Measurements from ENCODE around the gene NOS1AP.
"Not testable (repeated sequence)": the region's sequence is repeated elsewhere in the genome, so short reads cannot be mapped to it uniquely, and the experiment has no call there.

The NOS1AP gene

DNA sequence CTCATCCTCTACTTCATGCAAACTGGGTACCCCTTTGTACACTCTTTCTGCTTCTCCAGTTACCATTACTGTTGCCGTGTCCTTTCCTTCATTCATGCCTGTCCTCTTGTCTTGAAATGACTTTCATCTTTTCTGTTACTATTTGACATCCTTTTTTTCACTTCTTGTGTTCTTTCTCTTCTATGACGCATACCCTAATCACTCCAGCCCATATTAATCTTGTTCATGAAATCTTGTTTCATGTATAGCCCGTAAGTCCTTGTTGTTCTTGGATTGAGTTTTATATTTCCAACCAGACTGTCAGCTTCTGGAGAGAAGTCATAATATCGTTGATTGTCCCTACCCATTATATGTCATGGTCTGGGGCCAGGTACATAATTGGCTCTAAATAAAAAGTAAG lies 126.1 kb downstream of the NOS1AP start:
- DNase-seq (ENCODE audit: low spot score) = no peak

DNA sequence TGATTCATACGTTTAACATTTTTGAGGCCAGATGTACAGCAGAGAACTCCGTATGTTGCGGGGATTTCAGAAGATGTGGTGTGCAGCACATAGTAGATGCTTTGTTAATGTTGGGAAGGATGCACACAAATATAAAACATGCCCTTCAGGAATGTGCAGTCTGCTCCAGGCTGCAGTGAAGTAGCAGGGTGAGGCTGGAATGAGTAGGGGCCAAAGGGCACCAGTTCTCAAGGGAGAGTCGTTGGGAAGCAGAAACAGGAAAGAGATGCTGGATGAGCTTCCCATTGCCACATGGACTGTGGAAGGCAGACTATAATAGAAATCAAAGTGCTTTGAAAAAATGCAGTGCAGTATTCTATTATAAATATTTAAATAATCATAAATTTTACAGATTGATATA lies 126.9 kb downstream of the NOS1AP start:
- no peak for DNase-seq (ENCODE audit: low spot score)

DNA sequence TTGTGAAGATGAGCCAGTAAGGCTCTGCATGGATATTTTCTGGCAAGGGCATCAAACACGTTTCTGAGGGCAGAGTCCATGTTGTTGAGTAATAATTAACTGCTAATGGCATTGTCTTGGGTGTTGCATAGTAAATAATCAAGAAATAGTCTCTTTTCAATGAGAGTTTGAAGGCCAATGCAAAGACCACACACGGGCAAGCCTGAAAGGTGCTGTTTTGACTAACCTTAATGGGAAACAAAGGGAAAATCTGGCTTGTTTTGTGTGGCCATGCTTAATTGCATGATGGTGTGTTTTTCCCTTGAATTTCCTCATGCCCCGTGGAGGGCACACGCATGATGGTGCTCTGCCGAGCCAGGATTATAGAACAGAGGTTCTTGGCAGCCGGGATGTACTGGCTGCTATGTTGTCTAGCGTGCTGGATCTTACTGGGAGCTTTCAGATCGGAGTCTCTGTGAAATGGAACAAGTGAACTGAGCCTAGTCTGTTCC lies 127.6 kb downstream of the NOS1AP start:
- DNase-seq (ENCODE audit: low spot score) = no peak

DNA sequence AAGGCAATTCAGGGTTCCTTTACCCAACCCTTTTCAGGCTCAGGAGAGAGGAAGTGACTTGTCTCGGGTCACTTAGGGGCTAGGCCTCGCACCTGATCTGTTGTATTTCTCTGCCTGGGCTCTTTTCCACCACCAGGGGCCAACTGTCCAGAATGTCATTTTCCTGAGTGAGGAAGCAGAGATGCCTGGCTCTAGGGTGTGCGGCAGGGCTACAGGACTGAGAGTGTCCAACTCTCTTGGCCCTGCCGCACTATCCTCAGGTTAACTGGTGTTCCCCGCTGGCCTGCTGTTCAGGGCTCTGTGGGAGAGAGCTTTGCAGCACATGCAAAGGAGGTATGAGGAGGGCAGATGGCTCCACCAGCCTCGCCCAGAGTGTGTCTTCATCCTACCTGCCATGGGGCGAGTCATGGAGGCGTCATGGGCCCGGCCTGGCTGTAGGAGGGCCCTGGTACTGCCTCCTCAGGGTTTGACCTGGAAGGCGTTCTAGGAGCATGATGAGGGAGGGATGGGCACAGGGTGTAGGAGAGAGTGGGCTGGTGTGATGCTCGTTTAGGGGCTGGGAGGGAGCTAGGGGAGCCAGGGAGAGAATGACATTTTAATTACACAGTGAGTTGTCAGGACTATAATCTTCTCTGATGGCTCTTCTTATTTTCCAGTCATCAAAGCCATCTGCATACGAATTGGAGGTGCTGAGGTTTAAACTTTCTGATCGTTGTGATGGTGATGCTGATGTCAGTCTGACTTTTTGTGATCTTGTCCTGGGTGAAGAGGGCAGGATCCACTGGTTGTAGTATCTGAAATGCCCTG lies 128.3 kb downstream of the NOS1AP start:
- no peak for DNase-seq (ENCODE audit: low spot score)

DNA sequence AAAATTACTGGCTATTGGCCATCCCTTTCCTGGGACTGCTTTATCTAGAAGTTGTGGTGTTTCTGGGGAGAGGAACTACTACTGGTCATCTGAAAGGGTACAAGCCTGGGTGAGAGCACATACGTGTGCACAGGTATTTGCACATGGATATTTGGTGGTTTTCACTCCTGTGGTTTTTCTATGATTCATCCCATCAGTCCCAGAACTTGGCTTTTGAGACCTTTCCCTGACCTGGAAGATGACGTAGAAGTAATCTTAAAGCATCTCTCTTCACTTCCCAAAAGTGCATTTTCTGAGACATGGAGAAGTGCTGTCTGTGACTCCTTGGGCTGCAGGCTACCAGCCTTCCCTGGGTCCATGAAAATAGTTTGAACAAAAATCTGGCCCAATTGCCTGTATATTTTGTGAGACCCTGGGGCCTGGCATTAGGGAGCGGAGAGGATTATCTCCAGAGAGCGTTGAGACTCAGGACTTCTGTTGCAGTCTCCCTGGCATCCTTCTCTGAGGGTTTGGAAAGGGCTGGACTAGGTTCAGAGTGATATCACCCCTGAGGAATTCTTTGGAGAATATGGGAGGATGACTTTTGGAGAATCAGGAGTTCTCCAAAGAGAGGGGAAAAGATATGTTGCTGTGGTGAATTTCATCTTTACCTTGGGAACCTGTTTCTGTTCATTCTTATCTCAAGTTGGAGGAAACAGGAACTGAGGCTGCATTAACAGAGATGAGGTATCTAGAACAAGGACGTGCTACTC lies 130.8 kb downstream of the NOS1AP start:
- DNase-seq (ENCODE audit: low spot score) = no peak

DNA sequence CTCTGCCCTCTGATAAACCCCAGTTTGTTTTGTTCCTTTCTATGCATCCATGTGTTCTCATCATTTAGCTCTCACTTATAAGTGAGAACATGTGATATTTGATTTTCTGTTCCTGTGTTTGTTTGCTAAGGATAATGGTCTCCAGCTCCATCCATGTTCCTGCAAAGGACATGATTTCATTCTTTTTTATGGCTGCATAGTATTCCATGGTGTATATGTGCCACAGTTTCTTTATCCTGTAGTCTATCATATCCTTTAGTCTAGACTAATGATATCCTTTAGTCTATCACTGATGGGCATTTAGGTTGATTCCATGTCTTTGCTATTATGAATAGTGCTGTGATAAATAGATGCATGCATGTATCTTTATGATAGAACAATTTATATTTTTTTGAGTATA lies 131.6 kb downstream of the NOS1AP start:
- not testable (repeated sequence) for DNase-seq (ENCODE audit: low spot score)

DNA sequence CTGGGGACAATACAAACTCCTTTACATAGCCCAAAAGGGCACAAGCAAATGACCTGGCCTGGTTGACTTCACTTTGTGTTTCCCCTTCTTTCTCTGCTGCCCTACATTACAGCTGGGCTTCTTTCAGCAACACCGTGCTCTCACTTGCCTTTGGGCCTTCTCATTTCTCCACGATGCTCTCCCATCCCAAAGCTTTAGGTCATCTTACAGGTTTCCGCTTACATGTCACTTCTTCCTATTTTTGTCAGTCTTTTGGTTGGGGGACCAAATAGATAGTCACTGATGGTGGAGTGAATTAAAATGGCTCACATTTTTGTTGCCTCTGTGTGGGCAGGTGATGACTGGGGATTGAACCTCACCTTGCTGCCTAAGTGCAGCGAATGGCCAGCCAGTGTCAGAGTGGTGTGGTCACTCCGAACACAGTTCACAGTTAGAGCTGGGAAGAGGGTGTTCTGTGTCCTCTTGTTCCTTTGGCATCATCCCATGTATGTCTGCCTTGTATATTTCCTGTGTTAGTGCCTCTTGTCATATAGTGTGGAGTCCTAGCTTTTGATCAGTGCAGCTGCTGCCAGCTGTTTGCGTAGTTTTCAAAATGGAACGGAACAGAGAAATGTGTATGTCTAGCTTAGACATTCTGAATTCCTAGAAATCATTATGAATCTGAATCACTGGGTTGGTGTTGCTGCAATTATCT lies 134.8 kb downstream of the NOS1AP start:
- no peak for DNase-seq (ENCODE audit: low spot score)

DNA sequence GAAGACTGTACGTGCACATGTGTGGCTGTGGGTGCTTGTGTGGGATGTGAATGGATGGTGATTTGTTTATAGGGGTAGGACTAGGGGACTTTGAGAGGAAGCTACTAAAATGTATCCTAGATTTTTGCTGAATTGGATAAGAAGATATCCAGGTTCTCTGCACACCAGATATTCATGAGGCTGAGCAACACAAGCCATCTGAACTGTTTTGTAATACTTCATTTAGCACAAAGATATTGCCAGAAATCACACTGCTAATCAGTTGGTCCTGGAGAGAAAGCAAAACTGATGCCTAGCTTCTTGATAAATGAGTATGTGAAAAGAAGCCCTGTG lies 135.3 kb downstream of the NOS1AP start:
- no peak for DNase-seq (ENCODE audit: low spot score)

DNA sequence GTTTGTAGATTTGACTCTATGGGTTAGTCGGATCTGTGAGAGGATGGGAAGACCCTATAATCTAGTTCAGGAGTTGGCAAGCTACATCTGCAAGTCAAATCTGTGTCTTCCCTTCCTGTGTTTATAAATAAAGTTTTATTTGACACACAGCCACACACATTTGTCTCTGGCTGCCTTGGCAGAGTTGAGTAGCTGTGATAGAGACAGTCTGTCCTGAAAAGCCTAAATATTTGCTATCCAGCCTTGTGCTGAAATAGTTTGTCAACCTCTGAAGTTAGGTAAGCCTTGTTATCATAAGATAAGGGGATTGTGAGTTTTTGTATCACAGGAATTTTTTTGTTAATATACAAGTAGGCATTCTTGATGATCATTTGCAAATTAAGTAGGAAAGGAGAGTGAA lies 136.8 kb downstream of the NOS1AP start:
- no peak for DNase-seq (ENCODE audit: low spot score)

DNA sequence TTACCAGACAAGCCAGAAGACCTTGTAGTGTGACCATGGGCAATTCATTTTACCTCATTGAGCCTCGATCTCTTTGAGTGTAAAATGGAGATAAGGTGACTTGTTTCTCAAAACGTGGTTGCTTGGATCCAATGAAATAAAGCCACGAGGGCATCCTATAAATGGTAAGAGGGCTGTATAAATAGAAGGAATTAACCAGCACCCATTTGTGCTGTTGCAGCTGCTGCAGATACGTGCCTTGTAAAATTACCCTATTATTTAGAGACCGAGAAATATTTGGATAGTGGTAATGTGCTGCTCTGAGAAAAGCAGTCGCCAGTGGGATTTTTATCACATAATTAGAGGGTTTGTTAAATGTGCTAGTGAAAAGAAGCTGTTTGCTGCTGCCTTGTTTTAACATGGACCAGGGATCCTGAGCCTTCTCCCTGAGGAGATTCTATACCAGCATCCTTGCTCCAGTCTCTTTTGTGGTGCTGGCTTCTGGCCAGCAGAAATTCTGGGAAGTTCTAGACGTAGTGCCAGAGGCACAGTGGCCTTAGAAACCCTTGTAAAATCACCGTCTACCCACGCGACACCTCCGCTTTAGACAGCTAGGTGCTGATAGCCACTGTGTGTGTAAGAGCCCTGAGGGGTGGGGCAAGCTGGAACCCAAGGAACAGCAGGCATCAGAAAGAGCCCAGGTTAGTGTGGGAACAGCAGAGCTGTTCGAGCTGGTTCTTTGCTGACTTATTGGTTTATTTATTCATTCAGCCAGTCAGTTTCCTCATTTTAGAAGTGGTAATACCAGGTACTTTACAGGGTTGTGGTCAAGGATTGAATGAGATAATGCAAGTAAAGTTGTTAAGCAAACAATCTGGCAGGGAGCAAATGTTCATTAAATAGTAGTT lies 137.5 kb downstream of the NOS1AP start:
- DNase-seq (ENCODE audit: low spot score) = no peak

DNA sequence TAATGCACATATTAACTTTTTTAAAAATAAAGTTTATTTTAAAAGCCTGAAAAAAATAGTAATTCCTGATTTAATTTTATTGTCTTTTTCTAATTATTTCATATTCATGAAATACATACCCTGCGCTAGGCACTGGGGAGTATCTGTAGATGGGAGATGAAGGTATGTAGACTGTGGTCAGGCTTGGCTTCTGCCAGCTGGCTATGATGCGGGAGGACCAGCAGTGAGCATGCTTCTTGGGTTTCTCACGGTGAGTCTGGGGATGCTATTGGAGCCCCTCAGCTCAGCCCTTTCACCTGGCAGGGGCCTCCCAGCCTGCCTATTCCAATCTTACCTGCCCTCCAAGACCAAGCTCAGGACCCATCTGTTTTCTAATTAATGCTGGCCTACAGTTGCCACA lies 138.4 kb downstream of the NOS1AP start:
- DNase-seq (ENCODE audit: low spot score) = no peak

DNA sequence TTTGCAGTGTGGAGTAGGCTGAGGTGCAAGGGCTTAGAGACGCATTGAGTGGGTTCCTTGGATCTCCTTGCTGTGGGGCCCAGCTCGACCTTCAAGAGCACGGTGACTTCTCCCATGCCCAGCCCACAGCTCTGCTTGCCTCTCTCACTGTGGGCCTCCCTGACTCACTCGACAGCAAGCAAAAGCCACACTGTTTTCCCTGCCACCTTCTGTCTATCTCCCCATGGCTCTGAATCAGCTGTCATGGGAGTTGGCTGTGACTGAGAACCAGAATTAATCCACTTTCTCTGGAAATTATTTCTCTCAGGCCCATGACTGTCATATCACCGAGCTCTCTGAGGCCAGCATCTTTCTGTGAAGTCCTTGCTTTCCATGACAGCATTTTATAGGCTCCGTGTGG lies 140.7 kb downstream of the NOS1AP start:
- DNase-seq (ENCODE audit: low spot score) = no peak

DNA sequence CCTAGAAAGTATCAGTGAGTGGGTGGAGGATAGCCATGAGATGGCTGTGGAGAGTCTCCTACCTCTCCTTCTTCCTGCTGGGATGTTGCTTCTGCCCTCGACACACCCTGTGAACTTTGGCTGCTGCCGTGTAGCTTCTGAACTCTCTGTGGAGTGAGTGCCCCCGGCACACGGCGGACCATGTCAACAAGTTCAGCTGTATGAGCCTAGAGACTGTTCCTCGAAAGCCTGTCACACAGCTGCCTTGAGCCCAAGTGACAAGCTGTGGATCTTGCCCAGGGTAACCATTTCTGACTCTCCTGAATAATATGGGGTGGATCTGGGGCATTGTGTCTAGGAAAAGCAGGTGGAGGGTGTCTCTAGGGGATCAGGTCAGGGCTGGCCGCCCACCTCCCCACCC lies 143.2 kb downstream of the NOS1AP start:
- no peak for DNase-seq (ENCODE audit: low spot score)

DNA sequence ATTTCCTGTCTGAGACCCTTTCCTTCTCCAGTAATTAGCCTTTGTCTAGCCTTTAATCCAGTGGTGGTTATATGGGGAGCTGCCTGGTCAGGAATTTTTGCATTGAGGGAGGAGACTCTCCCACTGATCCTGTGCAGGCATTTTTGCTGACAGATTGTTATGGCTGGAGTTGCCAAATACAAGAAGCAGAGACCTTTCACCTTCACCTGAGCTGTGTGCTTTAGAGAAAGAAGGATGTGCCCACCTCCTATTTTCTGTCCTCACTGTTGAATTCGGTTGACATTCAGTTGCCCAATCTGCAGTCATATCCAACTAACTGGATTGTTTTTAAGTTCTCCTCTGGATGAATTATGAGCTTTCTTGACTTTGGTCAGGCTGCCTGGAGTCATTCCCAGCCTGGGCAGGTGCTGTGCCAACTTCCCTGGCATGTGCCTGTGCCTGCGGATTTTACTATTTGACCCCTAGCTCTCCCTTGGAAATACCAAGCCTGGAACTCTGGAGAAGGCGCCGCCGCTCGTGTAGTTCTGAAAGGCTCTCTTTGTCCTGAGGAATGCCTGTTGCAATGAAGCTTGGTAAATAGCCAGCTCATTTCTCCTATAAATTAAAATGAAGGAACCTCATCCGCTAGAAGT lies 143.9 kb downstream of the NOS1AP start:
- no peak for DNase-seq (ENCODE audit: low spot score)

DNA sequence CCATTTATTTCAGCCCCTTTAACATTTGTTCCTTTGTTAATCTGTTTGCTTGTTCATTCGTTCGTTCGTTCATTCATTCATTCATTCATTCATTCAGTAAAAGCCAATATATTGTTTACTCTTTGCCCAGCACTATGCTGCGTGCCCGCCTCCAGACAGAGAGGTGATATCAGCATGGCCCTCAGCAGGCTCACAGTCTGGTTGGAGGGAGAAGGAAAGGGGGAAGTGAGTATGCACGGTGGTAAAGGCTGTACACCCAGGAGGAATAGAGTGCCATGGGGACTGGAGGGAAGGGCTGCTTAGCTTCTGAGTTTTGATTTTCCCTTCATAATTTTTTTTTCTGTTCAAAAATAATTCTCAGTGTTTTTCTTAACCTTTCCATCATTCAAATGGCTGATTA lies 144.7 kb downstream of the NOS1AP start:
- no peak for DNase-seq (ENCODE audit: low spot score)

DNA sequence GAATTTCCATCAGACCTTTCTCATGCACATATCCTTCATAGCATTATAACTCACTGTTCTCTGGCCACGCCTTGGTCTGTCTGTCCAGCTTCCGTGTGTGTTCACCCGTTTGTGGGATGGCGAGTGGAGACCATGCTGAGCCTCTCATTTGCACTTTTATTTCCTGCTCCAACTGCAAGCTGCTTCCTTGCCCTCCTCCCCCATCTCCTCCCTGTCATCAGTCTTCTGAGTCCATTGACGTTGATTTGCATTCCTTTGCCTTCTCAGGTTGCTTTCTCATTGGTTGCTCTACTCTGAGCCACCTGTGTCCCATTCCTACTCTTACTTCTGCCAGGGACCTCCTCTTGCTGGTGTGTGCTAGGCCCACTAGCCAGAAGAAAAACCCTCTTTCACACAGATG lies 146.4 kb downstream of the NOS1AP start:
- DNase-seq (ENCODE audit: low spot score) = no peak

DNA sequence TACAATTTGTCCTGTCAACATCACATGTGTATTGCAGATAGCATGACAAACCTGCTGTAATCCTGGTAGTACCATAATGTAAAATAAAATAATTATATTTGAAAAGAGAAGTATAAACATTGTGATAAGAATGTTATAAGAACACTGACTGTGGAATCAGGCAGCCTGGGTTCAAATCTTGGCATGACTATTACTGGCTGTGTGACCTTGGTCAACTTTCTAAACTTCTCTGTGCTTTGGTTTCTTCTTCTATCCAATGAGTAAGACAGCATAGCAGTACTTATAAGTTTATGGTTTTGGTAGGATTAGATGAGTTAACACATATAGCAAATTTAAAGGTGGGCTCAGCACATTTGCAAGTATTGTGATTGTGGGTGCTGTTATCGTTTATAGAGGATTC lies 147.1 kb downstream of the NOS1AP start:
- no peak for DNase-seq (ENCODE audit: low spot score)

DNA sequence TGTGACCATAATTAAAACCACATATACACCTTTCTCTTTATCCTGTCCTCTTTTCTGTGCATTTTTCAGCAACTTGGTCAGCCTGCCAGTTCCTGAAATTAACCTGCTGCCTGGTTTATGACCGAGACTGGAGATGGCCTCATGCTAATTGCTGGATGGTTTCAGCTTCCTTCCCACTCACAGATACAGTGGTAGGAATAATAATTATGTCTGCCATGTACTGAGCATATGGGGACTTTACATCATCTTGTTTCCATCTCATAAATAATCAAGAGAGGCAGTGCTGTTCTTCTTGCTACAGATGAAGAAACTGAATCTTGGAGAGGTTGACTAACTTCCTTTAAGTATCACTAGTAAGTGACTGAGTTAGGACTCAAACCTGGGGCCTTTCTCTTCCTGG lies 148.2 kb downstream of the NOS1AP start:
- no peak for DNase-seq (ENCODE audit: low spot score)

DNA sequence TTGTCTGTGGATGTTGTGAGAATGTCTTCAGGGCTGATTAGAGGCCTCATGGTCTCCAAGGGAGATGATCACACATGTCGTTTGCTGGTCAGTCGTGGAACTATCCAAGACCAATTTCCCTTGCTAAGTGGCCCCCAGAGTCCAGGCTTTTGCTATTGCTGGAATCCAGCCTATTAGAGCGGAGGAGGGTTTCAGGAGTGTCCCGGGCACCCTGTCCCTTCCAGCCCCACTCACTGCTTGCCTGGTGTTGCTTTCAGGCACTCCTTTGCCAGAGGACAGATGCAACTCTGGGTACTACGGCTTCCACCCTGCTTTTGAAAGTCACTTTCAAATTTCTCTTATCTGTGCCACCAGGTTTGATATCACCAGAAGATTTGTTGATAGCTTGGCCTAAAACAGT lies 149.1 kb downstream of the NOS1AP start:
- no peak for DNase-seq (ENCODE audit: low spot score)

DNA sequence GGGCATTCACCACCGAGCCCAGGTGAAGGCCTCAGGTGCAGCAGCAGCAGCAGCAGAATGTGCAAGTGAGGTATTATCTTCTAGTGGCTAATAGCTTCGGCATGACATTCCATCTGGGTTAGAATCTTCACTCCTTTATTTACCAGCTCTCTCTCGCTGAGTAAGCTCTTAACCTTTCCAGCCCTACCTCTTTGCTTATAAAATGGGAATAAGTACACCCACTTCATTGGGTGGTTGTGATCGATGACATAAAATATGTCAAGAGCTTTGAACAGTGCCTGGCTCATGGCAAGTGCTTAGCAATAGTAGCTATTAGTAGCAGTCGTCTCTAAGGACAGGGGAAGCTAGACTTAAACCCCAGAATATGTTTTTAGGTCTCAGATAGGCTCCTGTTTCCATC lies 149.5 kb downstream of the NOS1AP start:
- no peak for DNase-seq (ENCODE audit: low spot score)

DNA sequence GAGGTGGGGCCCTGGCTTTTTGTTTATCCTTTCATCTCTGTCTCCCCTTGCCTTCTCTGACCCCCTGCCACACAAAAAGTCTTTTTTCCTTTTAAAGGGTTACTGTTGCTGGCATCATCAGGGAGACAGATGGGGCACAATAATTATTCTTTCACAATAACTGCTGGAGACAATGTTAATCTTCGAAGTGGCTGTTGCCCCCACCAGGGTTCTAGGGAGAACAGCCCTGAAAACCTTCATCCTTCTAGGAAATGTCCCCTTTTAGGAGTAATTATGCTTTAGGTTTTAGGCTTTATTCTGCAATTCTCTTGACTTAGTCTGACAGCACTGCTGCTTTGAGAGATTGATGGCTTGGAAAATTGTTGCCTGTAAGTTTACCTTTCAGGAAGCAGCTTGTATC lies 150.0 kb downstream of the NOS1AP start:
- peak; percentile 66 for DNase-seq (ENCODE audit: low spot score)
